ENCODE measurements around the gene HIVEP3.

HIVEP3 gene

DNA sequence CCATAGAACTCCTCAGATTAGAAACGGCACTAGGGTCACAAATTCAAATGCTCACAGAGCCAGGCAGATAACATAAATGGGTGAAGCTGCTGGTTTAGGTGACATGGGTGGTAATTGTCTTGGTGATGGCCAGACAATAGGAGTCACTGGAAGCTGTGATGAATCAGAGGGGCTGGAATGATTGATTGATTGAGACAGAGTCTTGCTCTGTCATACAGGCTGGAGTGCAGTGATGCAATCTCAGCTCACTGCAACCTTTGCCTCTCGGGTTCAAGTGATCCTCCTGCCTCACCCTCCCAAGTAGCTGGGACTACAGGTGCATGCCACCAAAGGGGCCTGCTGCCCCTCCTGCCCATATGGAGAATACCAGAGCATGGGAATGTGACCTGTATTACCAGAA, 63.0 kb downstream of the HIVEP3 start:
- no peak overlapping the region for H3K4me3 ChIP-seq (ENCODE audit: low read depth, low read length, poor library complexity, severe bottlenecking)
- H3K27me3 ChIP-seq (ENCODE audit: insufficient read depth, low read length): 0 out of 2 replicates have a peak, but pooled peaks cover 4% of the 10 kb centered on the region
- H3K36me3 ChIP-seq (ENCODE audit: insufficient read depth, low read length): no peaks in the 10 kb centered on the region; the same call in 1 of the 2 replicates
- no peaks in the 10 kb centered on the region for H3F3A ChIP-seq (ENCODE audit: insufficient read depth, low read length)
- no peaks in the 10 kb centered on the region for H4K20me1 ChIP-seq (ENCODE audit: insufficient read depth, low read length)
- H3K4me1 ChIP-seq (ENCODE audit: insufficient read depth, low read length, severe bottlenecking): no peaks in the 10 kb centered on the region
- no peaks in the 10 kb centered on the region for H3K9me3 ChIP-seq (ENCODE audit: low read length)
- H3K27ac ChIP-seq (ENCODE audit: low read depth, low read length, poor library complexity, severe bottlenecking): no peak overlapping the region
- H3K9ac ChIP-seq (ENCODE audit: low read length): no peak overlapping the region
- H3K4me2 ChIP-seq (ENCODE audit: low read length): no peak overlapping the region
- H2AFZ ChIP-seq (ENCODE audit: low read length): no peak overlapping the region
- no peaks in the 10 kb centered on the region for H3K9me2 ChIP-seq (ENCODE audit: low read depth, low read length)
- TF ChIP-seq, protein P1, sequence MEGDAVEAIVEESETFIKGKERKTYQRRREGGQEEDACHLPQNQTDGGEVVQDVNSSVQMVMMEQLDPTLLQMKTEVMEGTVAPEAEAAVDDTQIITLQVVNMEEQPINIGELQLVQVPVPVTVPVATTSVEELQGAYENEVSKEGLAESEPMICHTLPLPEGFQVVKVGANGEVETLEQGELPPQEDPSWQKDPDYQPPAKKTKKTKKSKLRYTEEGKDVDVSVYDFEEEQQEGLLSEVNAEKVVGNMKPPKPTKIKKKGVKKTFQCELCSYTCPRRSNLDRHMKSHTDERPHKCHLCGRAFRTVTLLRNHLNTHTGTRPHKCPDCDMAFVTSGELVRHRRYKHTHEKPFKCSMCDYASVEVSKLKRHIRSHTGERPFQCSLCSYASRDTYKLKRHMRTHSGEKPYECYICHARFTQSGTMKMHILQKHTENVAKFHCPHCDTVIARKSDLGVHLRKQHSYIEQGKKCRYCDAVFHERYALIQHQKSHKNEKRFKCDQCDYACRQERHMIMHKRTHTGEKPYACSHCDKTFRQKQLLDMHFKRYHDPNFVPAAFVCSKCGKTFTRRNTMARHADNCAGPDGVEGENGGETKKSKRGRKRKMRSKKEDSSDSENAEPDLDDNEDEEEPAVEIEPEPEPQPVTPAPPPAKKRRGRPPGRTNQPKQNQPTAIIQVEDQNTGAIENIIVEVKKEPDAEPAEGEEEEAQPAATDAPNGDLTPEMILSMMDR (IDR thresholded peaks at IDR 0.05; ENCODE audit: low read length): no peak
- no peak for TF ChIP-seq EZH2 (IDR thresholded peaks at IDR 0.05; ENCODE audit: borderline replicate concordance, low read length)
- H3K79me2 ChIP-seq (ENCODE audit: insufficient read depth, low read length): no peaks in the 10 kb centered on the region

GRCh38 chr1:41853907-41854306, 64.8 kb downstream of the HIVEP3 start:
- no peaks in the 10 kb centered on the region for H3K79me2 ChIP-seq (ENCODE audit: insufficient read depth, low read length)
- H3K4me3 ChIP-seq (ENCODE audit: low read depth, low read length, poor library complexity, severe bottlenecking): no peak overlapping the region
- TF ChIP-seq, protein P1 (IDR thresholded peaks at IDR 0.05; ENCODE audit: low read length): no peak
- TF ChIP-seq EZH2 (IDR thresholded peaks at IDR 0.05; ENCODE audit: borderline replicate concordance, low read length): no peak
- H2AFZ ChIP-seq (ENCODE audit: low read length): no peak overlapping the region
- H3K9ac ChIP-seq (ENCODE audit: low read length): no peak overlapping the region
- no peaks in the 10 kb centered on the region for H4K20me1 ChIP-seq (ENCODE audit: insufficient read depth, low read length)
- H3K4me1 ChIP-seq (ENCODE audit: insufficient read depth, low read length, severe bottlenecking): no peaks in the 10 kb centered on the region
- no peaks in the 10 kb centered on the region for H3K9me2 ChIP-seq (ENCODE audit: low read depth, low read length)
- 0 out of 2 replicates have a peak, but pooled peaks cover 4% of the 10 kb centered on the region for H3K27me3 ChIP-seq (ENCODE audit: insufficient read depth, low read length)
- H3K4me2 ChIP-seq (ENCODE audit: low read length): no peak overlapping the region
- no peak overlapping the region for H3K27ac ChIP-seq (ENCODE audit: low read depth, low read length, poor library complexity, severe bottlenecking)
- H3K9me3 ChIP-seq (ENCODE audit: low read length): no peaks in the 10 kb centered on the region
- no peaks in the 10 kb centered on the region; the same call in 1 of the 2 replicates for H3K36me3 ChIP-seq (ENCODE audit: insufficient read depth, low read length)
- no peaks in the 10 kb centered on the region for H3F3A ChIP-seq (ENCODE audit: insufficient read depth, low read length)

DNA sequence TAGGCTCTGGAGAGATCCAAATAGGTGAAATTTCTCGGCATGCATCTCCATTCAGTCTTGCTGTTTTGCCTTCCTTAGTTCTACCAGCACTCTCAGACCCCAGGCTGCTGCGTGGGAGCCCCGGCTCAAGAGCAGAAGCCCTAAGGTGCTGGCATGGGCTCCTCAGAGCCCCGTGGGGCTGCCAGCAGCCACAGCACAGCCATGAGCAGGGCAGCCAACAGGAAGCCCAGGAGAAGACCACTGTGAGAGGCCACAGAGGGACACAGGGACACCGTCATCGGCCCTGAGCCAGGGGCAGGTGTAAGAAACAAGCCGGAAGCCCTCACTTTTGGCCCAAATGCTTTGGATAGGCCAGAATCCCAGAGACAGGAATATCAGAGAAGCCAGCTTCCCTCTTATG, 66.6 kb downstream of the HIVEP3 start:
- H4K20me1 ChIP-seq (ENCODE audit: insufficient read depth, low read length): no peaks in the 10 kb centered on the region
- 0 out of 2 replicates have a peak, but pooled peaks cover 4% of the 10 kb centered on the region for H3K27me3 ChIP-seq (ENCODE audit: insufficient read depth, low read length)
- H3K9ac ChIP-seq (ENCODE audit: low read length): no peak overlapping the region
- H3K79me2 ChIP-seq (ENCODE audit: insufficient read depth, low read length): no peaks in the 10 kb centered on the region
- no peak overlapping the region for H3K27ac ChIP-seq (ENCODE audit: low read depth, low read length, poor library complexity, severe bottlenecking)
- no peaks in the 10 kb centered on the region for H3K4me1 ChIP-seq (ENCODE audit: insufficient read depth, low read length, severe bottlenecking)
- no peaks in the 10 kb centered on the region; the same call in 1 of the 2 replicates for H3K36me3 ChIP-seq (ENCODE audit: insufficient read depth, low read length)
- no peak overlapping the region for H3K4me3 ChIP-seq (ENCODE audit: low read depth, low read length, poor library complexity, severe bottlenecking)
- H3K9me2 ChIP-seq (ENCODE audit: low read depth, low read length): no peaks in the 10 kb centered on the region
- H2AFZ ChIP-seq (ENCODE audit: low read length): no peak overlapping the region
- H3F3A ChIP-seq (ENCODE audit: insufficient read depth, low read length): no peaks in the 10 kb centered on the region
- no peaks in the 10 kb centered on the region for H3K9me3 ChIP-seq (ENCODE audit: low read length)
- no peak for TF ChIP-seq EZH2 (IDR thresholded peaks at IDR 0.05; ENCODE audit: borderline replicate concordance, low read length)
- TF ChIP-seq, protein P1 (IDR thresholded peaks at IDR 0.05; ENCODE audit: low read length): no peak
- no peak overlapping the region for H3K4me2 ChIP-seq (ENCODE audit: low read length)

All from OCI-LY1 (cell line).